IPS-18a (cell line): ENCODE results near the gene GINS2.
A peak's percentile ranks its signal among the peaks of the same experiment; 100 is the strongest.

ENCODE experiments used
- H3K27ac ChIP-seq: one replicate; pipeline ENCODE4 v1.5.1; 2013; ENCODE audit warnings: low read length
- H3K27me3 ChIP-seq: one replicate; pipeline ENCODE4 v1.6.1; 2013; ENCODE audit warnings: mild to moderate bottlenecking, low read length; ENCODE audit not compliant: control insufficient read depth, insufficient read depth
- H3K36me3 ChIP-seq: one replicate; pipeline ENCODE4 v1.6.1; 2013; ENCODE audit warnings: low read depth, low read length; ENCODE audit not compliant: control insufficient read depth
- H3K4me1 ChIP-seq: one replicate; pipeline ENCODE4 v1.6.1; 2013; ENCODE audit warnings: low read depth, low read length; ENCODE audit not compliant: control insufficient read depth
- H3K4me3 ChIP-seq: one replicate; pipeline ENCODE4 v1.5.1; 2013; ENCODE audit warnings: low read length
- H3K9ac ChIP-seq: one replicate; pipeline ENCODE4 v1.6.1; 2013; ENCODE audit warnings: mild to moderate bottlenecking, low read length, moderate library complexity
- H3K9me3 ChIP-seq: one replicate; pipeline ENCODE4 v1.6.1; 2013; ENCODE audit warnings: low read depth, low read length; ENCODE audit not compliant: control insufficient read depth

GINS2 gene

GRCh38 chr16:85686912-85687591 is 1.7 kb downstream of the GINS2 start:
- H3K4me1 ChIP-seq: no peaks in the 10 kb centered on the region
- H3K9me3 ChIP-seq: no peaks in the 10 kb centered on the region
- no peaks in the 10 kb centered on the region for H3K27me3 ChIP-seq
- peak overlapping the region; percentile 79 for H3K4me3 ChIP-seq
- no peak overlapping the region for H3K9ac ChIP-seq
- no peak overlapping the region for H3K27ac ChIP-seq
- H3K36me3 ChIP-seq: peaks cover 15% of the 10 kb centered on the region

DNA sequence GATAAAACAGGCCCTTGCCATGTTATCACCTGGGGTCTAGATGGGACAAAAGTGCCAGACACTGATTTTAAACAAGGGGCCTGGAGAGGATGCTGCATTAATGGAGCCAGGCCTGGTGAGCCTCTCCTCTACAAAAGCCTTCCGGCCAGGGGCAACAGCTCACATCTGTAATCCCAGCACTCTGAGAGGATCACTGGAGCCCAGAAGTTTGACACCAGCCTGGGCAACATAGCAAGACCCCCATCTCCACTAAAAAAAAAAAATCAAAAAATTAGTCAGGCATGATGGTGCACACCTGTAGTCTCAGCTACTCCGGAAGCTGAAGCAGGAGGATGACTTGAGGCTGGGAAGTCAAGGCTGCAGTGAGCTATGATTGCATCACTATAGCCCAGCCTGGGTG is 3.5 kb downstream of the GINS2 start:
- Histone ChIP-seq H3K27ac (no peak overlapping the region), H3K9me3 (no peaks in the 10 kb centered on the region), H3K27me3 (no peaks in the 10 kb centered on the region), H3K4me3 (no peak overlapping the region), H3K36me3 (peaks cover 30% of the 10 kb centered on the region), H3K4me1 (no peaks in the 10 kb centered on the region), H3K9ac (no peak overlapping the region)

GRCh38 chr16:85683363-85683762 is 5.4 kb downstream of the GINS2 start:
- no peak overlapping the region for H3K9ac ChIP-seq
- no peaks in the 10 kb centered on the region for H3K27me3 ChIP-seq
- no peak overlapping the region for H3K27ac ChIP-seq
- peaks cover 47% of the 10 kb centered on the region for H3K36me3 ChIP-seq
- H3K9me3 ChIP-seq: no peaks in the 10 kb centered on the region
- H3K4me3 ChIP-seq: no peak overlapping the region
- no peaks in the 10 kb centered on the region for H3K4me1 ChIP-seq

- H3K9ac ChIP-seq: no peak overlapping the region
- no peak overlapping the region for H3K4me3 ChIP-seq
- H3K4me1 ChIP-seq: no peaks in the 10 kb centered on the region
- peaks cover 54% of the 10 kb centered on the region for H3K36me3 ChIP-seq
- no peaks in the 10 kb centered on the region for H3K27me3 ChIP-seq
- no peak overlapping the region for H3K27ac ChIP-seq
- no peaks in the 10 kb centered on the region for H3K9me3 ChIP-seq
Observed at GRCh38 chr16:85682516-85682915, 6.2 kb downstream of the GINS2 start.

DNA sequence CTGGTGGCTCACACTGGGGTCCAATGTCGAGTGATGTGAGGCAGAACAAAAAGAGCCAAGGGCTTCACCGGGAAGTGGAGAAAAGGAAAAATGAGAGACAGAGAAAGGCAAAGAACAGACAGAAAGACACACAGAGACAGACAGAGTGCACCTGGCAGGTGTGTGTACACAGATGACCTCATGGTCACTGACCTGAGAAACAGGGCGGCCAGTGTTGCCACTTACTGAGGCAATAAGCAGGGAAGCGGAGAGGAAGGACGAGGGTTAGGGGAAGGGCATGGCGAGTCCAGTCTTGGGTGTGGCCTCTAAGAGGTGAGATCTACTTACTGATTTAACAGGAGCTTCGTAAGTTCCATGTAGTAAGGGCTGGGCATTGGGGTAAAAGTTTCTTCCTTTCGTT is 7.5 kb downstream of the GINS2 start:
- Histone ChIP-seq H3K9ac (no peak overlapping the region), H3K27me3 (no peaks in the 10 kb centered on the region), H3K4me3 (no peak overlapping the region), H3K4me1 (no peaks in the 10 kb centered on the region), H3K36me3 (peaks cover 60% of the 10 kb centered on the region), H3K9me3 (no peaks in the 10 kb centered on the region), H3K27ac (no peak overlapping the region)

- Histone ChIP-seq H3K9ac (no peak overlapping the region), H3K4me1 (no peaks in the 10 kb centered on the region), H3K27me3 (no peaks in the 10 kb centered on the region), H3K36me3 (peaks cover 68% of the 10 kb centered on the region), H3K4me3 (no peak overlapping the region), H3K27ac (no peak overlapping the region), H3K9me3 (no peaks in the 10 kb centered on the region)
Observed at GRCh38 chr16:85680352-85680944, 8.3 kb downstream of the GINS2 start.

- Histone ChIP-seq H3K36me3 (peaks cover 73% of the 10 kb centered on the region), H3K27me3 (no peaks in the 10 kb centered on the region), H3K4me1 (no peaks in the 10 kb centered on the region), H3K4me3 (no peak overlapping the region), H3K9ac (no peak overlapping the region), H3K9me3 (no peaks in the 10 kb centered on the region), H3K27ac (no peak overlapping the region)
Observed at GRCh38 chr16:85679870-85680269, 8.9 kb downstream of the GINS2 start.

DNA sequence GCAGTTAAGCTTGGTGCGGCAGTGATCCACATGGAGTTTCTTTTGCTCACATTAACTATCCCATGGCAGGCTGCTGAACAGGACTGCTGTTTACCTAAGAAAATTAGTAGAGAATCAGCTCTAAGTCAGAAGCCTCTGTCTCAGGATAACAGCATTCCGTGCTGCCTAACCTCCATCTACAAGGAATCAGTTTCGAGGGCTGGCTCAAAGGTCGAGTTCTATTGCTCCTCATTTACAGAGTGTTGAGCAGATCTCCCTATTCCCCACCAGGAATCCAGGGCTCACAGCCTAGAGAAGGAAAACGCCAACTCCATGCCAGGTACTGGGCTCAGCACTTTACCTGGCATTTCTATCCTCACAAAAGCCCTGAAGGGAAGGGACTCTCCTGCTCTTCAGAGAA is 9.9 kb downstream of the GINS2 start:
- Histone ChIP-seq H3K4me3 (no peak overlapping the region), H3K4me1 (no peaks in the 10 kb centered on the region), H3K9ac (no peak overlapping the region), H3K27ac (no peak overlapping the region), H3K27me3 (no peaks in the 10 kb centered on the region), H3K36me3 (peaks cover 77% of the 10 kb centered on the region), H3K9me3 (no peaks in the 10 kb centered on the region)

GRCh38 chr16:85678016-85678415 is 10.7 kb downstream of the GINS2 start:
- Histone ChIP-seq H3K9me3 (no peaks in the 10 kb centered on the region), H3K4me1 (no peaks in the 10 kb centered on the region), H3K27me3 (no peaks in the 10 kb centered on the region), H3K9ac (no peak overlapping the region), H3K27ac (no peak overlapping the region), H3K4me3 (no peak overlapping the region), H3K36me3 (peaks cover 79% of the 10 kb centered on the region)

DNA sequence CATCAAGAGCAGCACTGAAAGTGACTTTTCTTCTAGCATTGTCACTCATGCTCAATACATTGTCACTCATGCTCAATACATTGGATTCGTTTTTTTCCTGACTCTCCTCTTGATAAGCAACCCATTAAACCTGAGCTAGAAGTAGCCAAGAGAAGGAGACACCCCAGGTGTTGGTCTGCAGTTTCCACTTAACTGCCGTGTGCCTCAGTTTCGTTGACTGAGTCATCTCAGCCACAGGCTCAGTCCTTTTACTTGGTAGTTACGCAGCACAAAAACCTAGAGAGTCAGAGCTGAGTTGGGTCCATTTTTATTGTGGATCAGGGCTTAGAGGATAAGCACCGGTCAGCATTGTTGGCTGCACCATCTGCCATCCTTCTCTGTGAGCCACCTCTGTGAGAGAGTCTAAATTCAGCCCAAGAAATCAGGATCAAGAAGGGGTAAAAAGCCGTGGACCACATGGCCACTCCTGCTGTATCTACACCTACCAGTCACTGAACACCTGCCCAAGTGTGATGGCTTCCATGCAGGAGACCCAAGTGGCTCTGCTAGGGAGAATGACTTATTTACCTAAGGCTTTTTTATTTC is 11.3 kb downstream of the GINS2 start:
- H3K9ac ChIP-seq: no peak overlapping the region
- H3K9me3 ChIP-seq: no peaks in the 10 kb centered on the region
- no peaks in the 10 kb centered on the region for H3K27me3 ChIP-seq
- H3K4me1 ChIP-seq: no peaks in the 10 kb centered on the region
- peaks cover 84% of the 10 kb centered on the region for H3K36me3 ChIP-seq
- no peak overlapping the region for H3K27ac ChIP-seq
- no peak overlapping the region for H3K4me3 ChIP-seq

DNA sequence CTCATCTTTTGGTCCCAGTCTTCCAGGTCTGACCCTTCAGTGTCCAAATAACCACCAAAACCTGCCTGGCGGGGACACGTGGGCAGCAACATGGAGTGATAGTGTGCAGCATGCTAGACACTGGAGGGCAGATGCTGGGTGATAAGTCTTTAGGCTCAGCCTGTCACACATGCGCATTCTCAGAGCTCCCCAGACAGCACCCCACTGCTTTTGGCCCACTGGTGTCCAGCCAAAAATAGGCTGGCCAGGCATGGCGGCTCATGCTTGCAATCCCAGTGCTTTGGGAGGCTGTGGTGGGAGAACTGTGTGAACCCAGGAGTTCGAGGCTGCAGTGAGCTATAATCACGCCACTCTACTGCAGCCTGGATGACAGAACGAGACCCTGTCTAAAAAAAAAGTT is 12.3 kb downstream of the GINS2 start:
- no peaks in the 10 kb centered on the region for H3K9me3 ChIP-seq

More for the DNA sequence above, 12.3 kb downstream of the GINS2 start:
- Histone ChIP-seq H3K4me3 (no peak overlapping the region), H3K27me3 (no peaks in the 10 kb centered on the region), H3K27ac (no peak overlapping the region), H3K36me3 (peaks cover 90% of the 10 kb centered on the region), H3K9ac (no peak overlapping the region), H3K4me1 (no peaks in the 10 kb centered on the region)
